Heart right ventricle (tissue), 16 donors: ENCODE measurements around the gene AGBL4. TPM values are rescaled to one million over a fixed set of nuclear protein-coding genes. Genes with fewer than 3 reads are reported as not detected.

Experiments used
- ATAC-seq, 8 donors: fragments of 200-7000 bp; cut with Tn5 transposase; one replicate each; pipeline ENCODE4 v1.9.1; 2020; ENCODE audit warnings: mild to moderate bottlenecking in 8 of 8, moderate library complexity in 8 of 8, moderate number of reproducible peaks in 1 of 8
- DNase-seq, 2 donors: peaks; one replicate each; pipeline ENCODE4 v3.0.0-alpha.2; 2020
- H3K27ac ChIP-seq, 10 donors: fragments of 200-600 bp; sonication (generic) in 2 of 10; one replicate each; pipeline versions ENCODE4 v1.5.0 to v1.8.0; 2020 to 2022; ENCODE audit warnings: mild to moderate bottlenecking in 3 of 10
- H3K27me3 ChIP-seq, 7 donors: fragments of 200-600 bp; one replicate each; pipeline ENCODE4 v1.8.0; 2021 to 2022; ENCODE audit warnings: mild to moderate bottlenecking in 2 of 7
- H3K36me3 ChIP-seq, 9 donors: fragments of 200-600 bp; sonication (generic) in 1 of 9; one replicate each; pipeline versions ENCODE4 v1.5.0 to v1.8.0; 2020 to 2022; ENCODE audit warnings: mild to moderate bottlenecking in 2 of 9
- H3K4me1 ChIP-seq, 9 donors: fragments of 200-600 bp; sonication (generic) in 1 of 9; one replicate each; pipeline versions ENCODE4 v1.5.0 to v1.8.0; 2020 to 2022; ENCODE audit warnings: mild to moderate bottlenecking in 4 of 9
- H3K4me3 ChIP-seq, 10 donors: fragments of 200-600 bp; sonication (generic) in 2 of 10; one replicate each; pipeline versions ENCODE4 v1.5.0 to v1.8.0; 2020 to 2022; ENCODE audit warnings: mild to moderate bottlenecking in 7 of 10, moderate library complexity in 2 of 10
- H3K9me3 ChIP-seq, 11 donors: fragments of 200-600 bp in 10 of 11; sonication (generic) in 2 of 11; one replicate each; pipeline versions ENCODE4 v1.5.0 to v1.8.0; 2013 to 2022; ENCODE audit warnings: mild to moderate bottlenecking in 2 of 11, control low read depth in 1 of 11, moderate library complexity in 1 of 11
- WGBS, 2 donors: extraction: QIAGEN DNeasy Blood & Tissue Kit; methylation state at CpG; one replicate each; pipeline ENCODE4 v1.1.7; 2013; ENCODE audit warnings: inconsistent platforms in 1 of 2; 5-methylcytosine and 5-hydroxymethylcytosine counted together
- intact Hi-C, 10 donors: fragments of 100-400 bp; cut with DNase I; formaldehyde crosslinking; loops; one replicate each; pipeline versions ENCODE4 v1.11.1 to v1.14.2; 2022
- polyA plus RNA-seq, 2 donors: library from polyadenylated mRNA; stranded (reverse); fragments of 200-250 nt; gene quantifications; one replicate each; pipeline ENCODE4 v1.2.3, GENCODE V29; 2013
- total RNA-seq, 10 donors: library from RNA; stranded (reverse); fragmentation: NEBNext Ultra II Directional in 3 of 10; extraction: Animal tissue kit (Norgen Biotek cat#: 25700) in 3 of 10; gene quantifications; one replicate each; pipeline versions ENCODE4 v1.2.1 to v1.2.4, GENCODE V29; 2021 to 2023
- TF ChIP-seq, protein P1 (sequence below), 9 donors: fragments of 200-600 bp; sonication (generic) in 2 of 9; IDR thresholded peaks; one replicate each; pipeline versions ENCODE4 v1.5.0 to v1.8.0; 2021 to 2022; ENCODE audit warnings: antibody characterized with exemption in 9 of 9, mild to moderate bottlenecking in 5 of 9, moderate library complexity in 1 of 9
- donor health status: Arrhythmogenic right ventricular cardiomyopathy.
- donor health status: ischemic (EF 13 %, LVEDD 7.1; RV severe dilation, severe dysfunction).
- donor health status: healthy with polysubstance abuse.
- donor health status: DM: no; HTN: yes; CAD: no.
- donor health status: DM: no; HTN: no; CAD: no.
- donor health status: ischemic (EF 25% LVEDD 6.9; RV normal size, moderate dysfunction).
- donor health status: ischemic (EF 25% LVEDD 5.7; RV mildly dilated, moderate dysfunction).
- donor health status: healthy.
- donor health status: DM: yes; HTN: yes; CAD: no.
- donor health status: Ischemic cardiomyopathy.
- donor health status: ischemic (EF 35%, LVEDD 5.7; RV mildly dilated, moderate dysfunction).
- donor health status: nonischemic (EF 11% LVEDD 7.7; RV severe dilation, severe dysfunction).
- donor health status: DM: yes; HTN: yes; CAD: no.
- donor health status: PGD.
- donor health status: ischemic (EF 29% LVEDD 5.4; RV normal size, mild dysfunction).
- donor health status: nonischemic (EF 23%, LVEDD 6.1; RV moderate dilation, normal function).

AGBL4 gene
- total and polyA plus RNA-seq, 12 donors = 0.04 to 0.93 (median 0.46) TPM; not detected in 2

DNA sequence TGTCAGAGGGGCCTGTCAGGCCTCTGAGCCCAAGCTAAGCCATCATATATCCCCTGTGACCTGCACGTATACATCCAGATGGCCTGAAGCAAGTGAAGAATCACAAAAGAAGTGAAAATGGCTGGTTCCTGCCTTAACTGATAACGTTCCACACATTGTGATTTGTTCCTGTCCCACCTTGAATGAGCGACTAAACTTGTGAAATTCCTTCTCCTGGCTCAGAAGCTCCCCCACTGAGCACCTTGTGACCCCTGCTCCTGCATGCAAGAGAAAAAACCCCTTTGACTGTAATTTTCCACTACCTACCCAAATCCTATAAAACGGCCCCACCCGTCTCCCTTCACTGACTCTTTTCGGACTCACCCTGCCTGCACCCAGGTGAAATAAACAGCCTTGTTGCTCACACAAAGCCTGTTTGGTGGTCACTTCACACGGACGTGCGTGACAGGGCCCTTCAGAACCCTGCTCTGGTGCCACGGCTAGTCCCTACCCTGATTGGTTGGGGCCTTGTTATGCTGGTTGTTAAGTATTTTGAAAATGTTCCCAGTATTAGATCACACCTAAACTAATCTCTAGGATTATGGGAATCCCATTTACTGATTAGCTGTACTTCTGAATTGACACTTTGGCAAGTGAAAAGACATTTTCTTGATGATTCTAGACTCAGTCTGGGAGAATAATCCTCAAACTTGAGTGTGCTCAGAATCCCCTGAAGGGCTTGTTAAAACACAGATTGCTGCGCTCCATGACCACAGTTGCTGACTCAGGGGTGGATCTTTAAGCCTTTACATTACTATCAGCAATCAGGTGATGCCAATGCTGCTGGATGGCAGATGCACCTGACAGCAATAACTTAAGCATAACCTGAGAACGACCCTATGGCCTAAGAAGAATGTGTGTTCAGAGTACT, 1523.0 kb downstream of the AGBL4 start:
- H3K4me3 ChIP-seq = no peak overlapping the region
- intact Hi-C loops = loop anchor here in 1 of 10 donors (5.0 kb wide), 1 partner anchor 393 kb away; no protein-coding TSS in a partner anchor
- H3K9me3 ChIP-seq = no peaks in the 10 kb centered on the region
- TF ChIP-seq, protein P1, sequence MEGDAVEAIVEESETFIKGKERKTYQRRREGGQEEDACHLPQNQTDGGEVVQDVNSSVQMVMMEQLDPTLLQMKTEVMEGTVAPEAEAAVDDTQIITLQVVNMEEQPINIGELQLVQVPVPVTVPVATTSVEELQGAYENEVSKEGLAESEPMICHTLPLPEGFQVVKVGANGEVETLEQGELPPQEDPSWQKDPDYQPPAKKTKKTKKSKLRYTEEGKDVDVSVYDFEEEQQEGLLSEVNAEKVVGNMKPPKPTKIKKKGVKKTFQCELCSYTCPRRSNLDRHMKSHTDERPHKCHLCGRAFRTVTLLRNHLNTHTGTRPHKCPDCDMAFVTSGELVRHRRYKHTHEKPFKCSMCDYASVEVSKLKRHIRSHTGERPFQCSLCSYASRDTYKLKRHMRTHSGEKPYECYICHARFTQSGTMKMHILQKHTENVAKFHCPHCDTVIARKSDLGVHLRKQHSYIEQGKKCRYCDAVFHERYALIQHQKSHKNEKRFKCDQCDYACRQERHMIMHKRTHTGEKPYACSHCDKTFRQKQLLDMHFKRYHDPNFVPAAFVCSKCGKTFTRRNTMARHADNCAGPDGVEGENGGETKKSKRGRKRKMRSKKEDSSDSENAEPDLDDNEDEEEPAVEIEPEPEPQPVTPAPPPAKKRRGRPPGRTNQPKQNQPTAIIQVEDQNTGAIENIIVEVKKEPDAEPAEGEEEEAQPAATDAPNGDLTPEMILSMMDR (IDR thresholded peaks at IDR 0.05) = no peak
- DNase-seq = no peak
- peaks cover 0 to 5% (median 0%) of the 10 kb centered on the region in 7 donors for H3K27me3 ChIP-seq
- H3K27ac ChIP-seq = no peak overlapping the region
- no peak for ATAC-seq
- H3K4me1 ChIP-seq = peaks cover 0 to 7% (median 0%) of the 10 kb centered on the region in 9 donors
- no peaks in the 10 kb centered on the region for H3K36me3 ChIP-seq
- WGBS, 2 donors = 61 to 70% methylated on average over 12 of the region's 12 CpGs

DNA sequence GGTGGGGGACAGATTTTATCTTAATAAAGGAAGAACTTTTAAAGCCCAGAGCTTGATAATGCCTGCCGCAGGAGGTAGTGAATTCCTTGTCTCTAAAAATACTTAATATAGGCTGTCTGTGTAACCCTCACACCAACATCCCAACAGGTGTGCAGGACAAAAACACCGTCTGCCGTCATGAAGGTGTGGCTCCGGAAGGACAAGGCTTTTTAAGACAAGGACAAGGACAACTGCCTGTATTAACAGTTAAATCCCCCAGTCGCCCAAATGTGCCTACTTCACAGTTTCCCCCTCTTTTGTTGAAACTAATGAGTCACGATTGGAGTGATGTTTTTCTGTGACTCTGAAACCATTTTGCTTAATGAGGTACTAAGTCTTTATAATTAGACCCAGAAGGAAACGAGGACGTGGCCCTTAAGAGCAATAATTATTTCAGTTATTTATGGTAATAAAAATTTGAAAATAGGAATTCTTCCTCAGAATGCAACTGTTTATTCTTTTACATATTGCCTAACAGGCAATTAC, 1524.5 kb downstream of the AGBL4 start:
- no peak overlapping the region for H3K4me3 ChIP-seq
- no peak overlapping the region for H3K27ac ChIP-seq
- peaks cover 0 to 5% (median 0%) of the 10 kb centered on the region in 7 donors for H3K27me3 ChIP-seq
- ATAC-seq (no peak), DNase-seq (no peak)
- WGBS, 2 donors = 75 to 79% methylated on average over 8 of the region's 8 CpGs
- TF ChIP-seq, protein P1 (IDR thresholded peaks at IDR 0.05) = no peak
- peaks cover 0 to 10% (median 0%) of the 10 kb centered on the region in 9 donors for H3K4me1 ChIP-seq
- H3K36me3 ChIP-seq = no peaks in the 10 kb centered on the region
- H3K9me3 ChIP-seq = no peaks in the 10 kb centered on the region
- intact Hi-C loops = loop anchor here in 5 of 10 donors (2.0 to 10.0 kb wide), 4 partner anchors 262 to 394 kb away; no protein-coding TSS in a partner anchor

DNA sequence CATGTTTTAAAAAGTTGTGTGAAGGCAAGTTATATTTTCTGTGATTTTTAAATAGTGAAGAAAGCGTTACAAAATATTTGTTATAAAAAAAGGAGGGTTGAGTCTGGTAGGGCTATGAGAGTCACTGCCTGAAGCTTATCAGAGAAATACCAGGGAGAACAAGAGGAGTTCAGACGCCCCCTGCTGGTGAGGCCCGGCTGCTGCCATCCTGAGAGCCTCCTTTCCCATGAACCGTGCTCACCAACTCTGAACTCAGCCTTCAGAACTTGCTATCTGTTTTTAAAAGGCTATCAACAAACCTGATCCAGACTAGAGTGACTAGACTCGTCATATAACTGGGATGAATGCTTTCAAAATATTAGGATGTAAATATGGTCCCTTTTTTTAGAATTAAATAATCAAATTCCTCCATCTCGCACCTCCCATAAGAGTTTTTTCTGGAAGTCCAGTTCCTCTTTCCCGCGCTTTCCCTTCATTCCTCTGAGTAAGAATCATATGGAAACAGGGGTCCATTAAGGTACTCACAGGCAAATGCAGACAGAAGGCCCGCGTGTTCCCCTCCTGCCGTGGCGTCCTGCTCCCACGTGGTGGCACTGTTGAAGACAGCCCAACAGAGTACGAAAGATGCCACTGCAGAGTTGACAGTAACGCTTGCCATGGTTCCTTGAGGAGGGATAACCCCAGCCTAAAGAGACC, 1525.5 kb downstream of the AGBL4 start:
- peak; percentile 78 to 80 for DNase-seq
- Histone ChIP-seq H3K4me1 (peaks cover 0 to 15% (median 0%) of the 10 kb centered on the region in 9 donors), H3K27me3 (peaks cover 0 to 5% (median 0%) of the 10 kb centered on the region in 7 donors), H3K36me3 (no peaks in the 10 kb centered on the region), H3K9me3 (no peaks in the 10 kb centered on the region), H3K4me3 (no peak overlapping the region), H3K27ac (no peak overlapping the region)
- intact Hi-C loops = loop anchor here in 5 of 10 donors (2.0 to 10.0 kb wide), 4 partner anchors 261 to 393 kb away; no protein-coding TSS in a partner anchor
- 19% methylated on average over 15 of the region's 15 CpGs for WGBS, 2 donors
- TF ChIP-seq, protein P1 (IDR thresholded peaks at IDR 0.05) = peak; percentile 61 to 96 (median 89)
- ATAC-seq = peak; percentile 82 to 93 (median 89)

DNA sequence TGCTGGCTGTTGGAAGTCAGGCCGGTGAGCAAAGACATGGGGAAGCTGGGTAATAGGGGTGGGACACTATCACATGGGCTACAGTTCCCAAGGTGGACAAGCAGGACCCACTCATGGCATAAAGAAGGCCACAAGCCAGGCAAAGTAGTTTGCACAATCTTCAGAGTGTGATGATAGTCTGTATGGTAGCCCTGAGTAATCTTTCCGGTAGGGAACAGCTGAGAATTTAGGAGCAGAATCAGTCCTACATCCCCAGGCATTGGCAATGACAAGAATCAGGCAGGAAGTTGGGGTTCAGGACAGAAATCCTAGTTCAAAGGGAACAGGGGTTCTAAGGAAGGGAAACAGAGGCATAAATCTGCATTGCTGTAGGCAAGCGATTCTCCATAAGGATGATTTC, 1527.8 kb downstream of the AGBL4 start:
- intact Hi-C loops = loop anchor here in 4 of 10 donors (5.0 to 10.0 kb wide), 3 partner anchors 259 to 391 kb away; no protein-coding TSS in a partner anchor
- Histone ChIP-seq H3K27ac (no peak overlapping the region), H3K9me3 (no peaks in the 10 kb centered on the region), H3K4me1 (peaks cover 0 to 15% (median 6%) of the 10 kb centered on the region in 9 donors), H3K36me3 (no peaks in the 10 kb centered on the region), H3K27me3 (peaks cover 0 to 5% (median 0%) of the 10 kb centered on the region in 7 donors), H3K4me3 (no peak overlapping the region)
- 95% methylated on average over 3 of the region's 3 CpGs for WGBS, 2 donors
- DNase-seq (no peak), ATAC-seq (no peak)
- TF ChIP-seq, protein P1 (IDR thresholded peaks at IDR 0.05) = no peak
